Keratinocyte (primary cell): ENCODE measurements around the gene AP4M1. TPM values are rescaled to one million over a fixed set of nuclear protein-coding genes. Genes with fewer than 3 reads are reported as not detected.

Source experiments
- DNase-seq: peaks from one replicate; pipeline ENCODE4 v3.0.0-alpha.2; 2011; ENCODE audit warnings: low read depth, missing footprints, low spot score
- FAIRE-seq: peaks from 2 replicates; lab custom pipeline; 2011; peaks lifted over from hg19 to GRCh38; lab: Jason Lieb, UNC
- H2AFZ ChIP-seq: 2 replicates; pipeline ENCODE4 v1.6.0; 2012; ENCODE audit warnings: low read length, control low read depth, inconsistent platforms; ENCODE audit not compliant: control insufficient read depth
- H3K27ac ChIP-seq: 2 replicates; pipeline ENCODE4 v1.5.1; 2011; ENCODE audit warnings: low read length; ENCODE audit not compliant: control insufficient read depth, insufficient read depth
- H3K27me3 ChIP-seq: 3 replicates; pipeline ENCODE4 v1.6.0; 2011; ENCODE audit warnings: low read length; ENCODE audit not compliant: control insufficient read depth, insufficient read depth; ENCODE audit errors: extremely low read depth
- H3K36me3 ChIP-seq, 2 experiments: 2 replicates in 1 of 2; 3 replicates in 1 of 2; pipeline ENCODE4 v1.5.1; 2011; ENCODE audit warnings: low read length in 2 of 2, mild to moderate bottlenecking in 1 of 2; ENCODE audit not compliant: control insufficient read depth in 2 of 2, insufficient read depth in 2 of 2; ENCODE audit errors: extremely low read depth in 1 of 2
- H3K4me1 ChIP-seq: 3 replicates; pipeline ENCODE4 v1.5.1; 2011; ENCODE audit warnings: low read length; ENCODE audit not compliant: control insufficient read depth, insufficient read depth; ENCODE audit errors: extremely low read depth
- H3K4me2 ChIP-seq: 3 replicates; pipeline ENCODE4 v1.6.0; 2011; ENCODE audit warnings: low read depth, low read length; ENCODE audit not compliant: control insufficient read depth, insufficient read depth; ENCODE audit errors: extremely low read depth
- H3K4me3 ChIP-seq, 3 experiments: fragments of 200-600 bp in 1 of 3; sonication (generic) in 1 of 3; 2 replicates in 2 of 3; 3 replicates in 1 of 3; pipeline ENCODE4 v1.5.1; 2011 to 2016; ENCODE audit warnings: low read length in 3 of 3, mild to moderate bottlenecking in 3 of 3, control low read depth in 2 of 3, inconsistent platforms in 1 of 3, low read depth in 1 of 3, mixed read lengths in 1 of 3, mixed run types in 1 of 3, moderate library complexity in 1 of 3; ENCODE audit not compliant: control insufficient read depth in 2 of 3, insufficient read depth in 2 of 3; ENCODE audit errors: extremely low read depth in 1 of 3
- H3K79me2 ChIP-seq: 2 replicates; pipeline ENCODE4 v1.6.0; 2012; ENCODE audit warnings: low read length; ENCODE audit not compliant: control insufficient read depth, insufficient read depth
- H3K9ac ChIP-seq: 3 replicates; pipeline ENCODE4 v1.6.0; 2011; ENCODE audit warnings: low read length; ENCODE audit not compliant: control insufficient read depth, insufficient read depth; ENCODE audit errors: extremely low read depth
- H3K9me1 ChIP-seq: 3 replicates; pipeline ENCODE4 v1.6.0; 2011; ENCODE audit warnings: low read length; ENCODE audit not compliant: control insufficient read depth, insufficient read depth; ENCODE audit errors: extremely low read depth
- H3K9me3 ChIP-seq: 2 replicates; pipeline ENCODE4 v1.5.1; 2012; ENCODE audit warnings: low read depth, low read length; ENCODE audit not compliant: control insufficient read depth
- H4K20me1 ChIP-seq: 3 replicates; pipeline ENCODE4 v1.6.0; 2011; ENCODE audit warnings: low read length; ENCODE audit not compliant: control insufficient read depth, insufficient read depth; ENCODE audit errors: extremely low read depth
- EZH2 ChIP-seq: IDR thresholded peaks from one replicate; pipeline ENCODE4 v1.6.1; 2012; ENCODE audit warnings: inconsistent platforms, mild to moderate bottlenecking, low read length, moderate library complexity
- dilution Hi-C: fragments of 300-500 bp; cut with MboI; formaldehyde crosslinking; loops from one replicate; pipeline ENCODE4 v1.7.0; 2020; ENCODE audit warnings: low sequenced_read_pairs; ENCODE audit not compliant: extremely low pct_ligation_motif_present
- polyA plus RNA-seq, 5 experiments: library from polyadenylated mRNA; depleted of rRNA in 3 of 5; stranded (reverse) in 3 of 5; stranded (forward) in 1 of 5; unstranded in 1 of 5; fragments of >200 nt; gene quantifications; 1 replicate in 1 of 5; 2 replicates in 3 of 5; 3 replicates in 1 of 5; pipeline versions ENCODE4 v1.2.1 to v1.2.3, GENCODE V29; 2011 to 2012; ENCODE audit warnings: missing spikeins in 2 of 5, low read depth in 1 of 5, low replicate concordance in 1 of 5
- TF ChIP-seq, protein P1 (sequence below), 3 experiments: IDR thresholded peaks in 1 of 3; conservative IDR thresholded peaks in 1 of 3; optimal IDR thresholded peaks in 1 of 3; 2 replicates in 2 of 3; 3 replicates in 1 of 3; pipeline versions ENCODE3 to v1.5.1; 2011; ENCODE audit warnings: low read length in 3 of 3, mild to moderate bottlenecking in 3 of 3, moderate library complexity in 2 of 3, control low read depth in 1 of 3, inconsistent platforms in 1 of 3; ENCODE audit not compliant: insufficient read depth in 2 of 3; ENCODE audit errors: extremely low read depth in 1 of 3

Gene AP4M1
- polyA plus RNA-seq, 1 donor (not counting 4 experiments of a cell fraction or from before 2014, with no cell fraction given), result 14.2 TPM

- Histone ChIP-seq H3K9me1 (no peaks in the 10 kb centered on the region), H3K36me3 (peaks cover 17 to 26% of the 10 kb centered on the region in 2 experiments), H3K9me3 (no peaks in the 10 kb centered on the region), H3K4me3 (no peak overlapping the region), H4K20me1 (no peaks in the 10 kb centered on the region), H3K9ac (no peak overlapping the region), H3K4me2 (no peak overlapping the region), H3K79me2 (no peaks in the 10 kb centered on the region), H3K4me1 (no peaks in the 10 kb centered on the region), H3K27ac (no peak overlapping the region), H3K27me3 (no peaks in the 10 kb centered on the region), H2AFZ (no peak overlapping the region)
- TF ChIP-seq, protein P1, sequence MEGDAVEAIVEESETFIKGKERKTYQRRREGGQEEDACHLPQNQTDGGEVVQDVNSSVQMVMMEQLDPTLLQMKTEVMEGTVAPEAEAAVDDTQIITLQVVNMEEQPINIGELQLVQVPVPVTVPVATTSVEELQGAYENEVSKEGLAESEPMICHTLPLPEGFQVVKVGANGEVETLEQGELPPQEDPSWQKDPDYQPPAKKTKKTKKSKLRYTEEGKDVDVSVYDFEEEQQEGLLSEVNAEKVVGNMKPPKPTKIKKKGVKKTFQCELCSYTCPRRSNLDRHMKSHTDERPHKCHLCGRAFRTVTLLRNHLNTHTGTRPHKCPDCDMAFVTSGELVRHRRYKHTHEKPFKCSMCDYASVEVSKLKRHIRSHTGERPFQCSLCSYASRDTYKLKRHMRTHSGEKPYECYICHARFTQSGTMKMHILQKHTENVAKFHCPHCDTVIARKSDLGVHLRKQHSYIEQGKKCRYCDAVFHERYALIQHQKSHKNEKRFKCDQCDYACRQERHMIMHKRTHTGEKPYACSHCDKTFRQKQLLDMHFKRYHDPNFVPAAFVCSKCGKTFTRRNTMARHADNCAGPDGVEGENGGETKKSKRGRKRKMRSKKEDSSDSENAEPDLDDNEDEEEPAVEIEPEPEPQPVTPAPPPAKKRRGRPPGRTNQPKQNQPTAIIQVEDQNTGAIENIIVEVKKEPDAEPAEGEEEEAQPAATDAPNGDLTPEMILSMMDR (optimal IDR thresholded peaks at IDR 0.05 in 1 of 3, IDR thresholded peaks at IDR 0.05 in 1 of 3, conservative IDR thresholded peaks at IDR 0.05 in 1 of 3; ENCODE audit: extremely low read depth in 1 of 3, insufficient read depth in 2 of 3, low read length in 3 of 3), result no peak
- TF ChIP-seq EZH2, result no peak
- dilution Hi-C loops, result no loop called here
- DNase-seq (no peak), FAIRE-seq (no peak)
These were observed 10.5 kb downstream of the AP4M1 start for GRCh38 chr7:100111914-100112313.

DNA sequence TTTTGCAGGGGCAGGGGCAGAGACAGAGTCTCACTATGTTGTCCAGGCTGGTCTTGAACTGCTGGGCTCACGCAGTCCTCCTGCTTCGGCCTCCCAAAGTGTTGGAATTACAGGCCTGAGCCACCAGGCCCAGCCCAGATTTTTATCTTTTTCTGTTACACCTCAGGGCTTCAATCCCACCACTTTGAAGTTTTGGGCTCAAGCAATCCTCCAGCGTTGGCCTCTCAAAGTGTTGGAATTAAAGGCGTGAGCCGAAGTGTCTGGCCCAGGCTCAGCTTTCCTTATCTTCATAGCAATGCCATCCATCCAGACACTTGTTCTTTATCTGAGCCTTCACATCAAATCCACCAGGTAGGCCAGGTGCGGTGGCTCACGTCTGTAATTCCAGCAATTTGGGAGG lies 13.6 kb downstream of the AP4M1 start:
- H3K27me3 ChIP-seq, result no peaks in the 10 kb centered on the region
- no peak overlapping the region for H3K9ac ChIP-seq
- no peak for TF ChIP-seq EZH2
- no peak overlapping the region for H2AFZ ChIP-seq
- no peak overlapping the region for H3K4me2 ChIP-seq
- FAIRE-seq (no peak), DNase-seq (no peak)
- H3K27ac ChIP-seq, result no peak overlapping the region
- H3K79me2 ChIP-seq, result peaks cover 9% of the 10 kb centered on the region
- peaks cover 3% of the 10 kb centered on the region for H3K4me1 ChIP-seq
- H4K20me1 ChIP-seq, result peaks cover 3% of the 10 kb centered on the region
- no peaks in the 10 kb centered on the region for H3K9me3 ChIP-seq
- H3K36me3 ChIP-seq, result peaks cover 12 to 13% of the 10 kb centered on the region in 2 experiments
- H3K4me3 ChIP-seq, result no peak overlapping the region
- no peaks in the 10 kb centered on the region for H3K9me1 ChIP-seq
- dilution Hi-C loops, result no loop called here
